RWPE1 (cell line): Measurements from ENCODE around the gene NDRG3.

Experiments
- CTCF ChIA-PET: fragments of 350-600 bp; sonication (Branson Sonifier 250); formaldehyde crosslinking; extraction: SDS; loops from one replicate; lab custom pipeline; 2021; lab: Yijun Ruan, JAX
- POLR2A ChIA-PET: fragments of 400-600 bp; formaldehyde crosslinking; extraction: SDS; loops from one replicate; lab custom pipeline; 2020; ENCODE audit warnings: antibody characterized with exemption; ENCODE audit not compliant: low non-redundant PET; lab: Yijun Ruan, JAX
- DNase-seq: peaks from one replicate; pipeline ENCODE4 v3.0.0; 2012; ENCODE audit warnings: low spot score
- H3K27ac ChIP-seq: fragments of 450-650 bp; 2 replicates; pipeline ENCODE4 v1.5.1; 2017
- TF ChIP-seq, protein P1 (sequence below): fragments of 450-650 bp; conservative IDR thresholded peaks from 2 replicates; pipeline ENCODE4 v1.5.1; 2017; ENCODE audit warnings: low read depth, mild to moderate bottlenecking

NDRG3 gene

DNA sequence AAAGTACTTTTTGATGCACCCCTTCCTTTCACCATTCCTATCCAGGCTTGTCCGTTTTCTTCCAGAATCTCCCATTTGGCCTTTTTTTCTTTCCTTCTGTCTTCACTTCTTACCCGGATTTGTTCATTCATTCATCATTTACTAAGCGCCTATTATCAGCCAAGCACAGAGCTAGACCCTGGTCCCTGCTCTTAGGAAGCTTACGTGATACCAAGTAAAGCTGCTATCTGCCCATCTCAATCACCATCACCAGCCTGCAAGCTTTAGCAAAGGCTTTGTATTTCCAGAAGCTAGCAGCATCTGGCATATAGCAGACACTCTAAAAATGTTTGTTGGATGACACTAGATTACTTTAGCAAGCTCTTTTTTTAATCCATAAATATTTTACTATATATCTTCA lies 4.8 kb downstream of the NDRG3 start:
- ChIA-PET CTCF (interaction anchor here (0.7 kb wide), 1 partner anchor 53 kb away, joined by 3 read pairs; no protein-coding TSS in a partner anchor), POLR2A (interaction anchor here (1.2 kb wide), 1 partner anchor 13 kb away, joined by 4 read pairs; no protein-coding TSS in a partner anchor)
- TF ChIP-seq, protein P1, sequence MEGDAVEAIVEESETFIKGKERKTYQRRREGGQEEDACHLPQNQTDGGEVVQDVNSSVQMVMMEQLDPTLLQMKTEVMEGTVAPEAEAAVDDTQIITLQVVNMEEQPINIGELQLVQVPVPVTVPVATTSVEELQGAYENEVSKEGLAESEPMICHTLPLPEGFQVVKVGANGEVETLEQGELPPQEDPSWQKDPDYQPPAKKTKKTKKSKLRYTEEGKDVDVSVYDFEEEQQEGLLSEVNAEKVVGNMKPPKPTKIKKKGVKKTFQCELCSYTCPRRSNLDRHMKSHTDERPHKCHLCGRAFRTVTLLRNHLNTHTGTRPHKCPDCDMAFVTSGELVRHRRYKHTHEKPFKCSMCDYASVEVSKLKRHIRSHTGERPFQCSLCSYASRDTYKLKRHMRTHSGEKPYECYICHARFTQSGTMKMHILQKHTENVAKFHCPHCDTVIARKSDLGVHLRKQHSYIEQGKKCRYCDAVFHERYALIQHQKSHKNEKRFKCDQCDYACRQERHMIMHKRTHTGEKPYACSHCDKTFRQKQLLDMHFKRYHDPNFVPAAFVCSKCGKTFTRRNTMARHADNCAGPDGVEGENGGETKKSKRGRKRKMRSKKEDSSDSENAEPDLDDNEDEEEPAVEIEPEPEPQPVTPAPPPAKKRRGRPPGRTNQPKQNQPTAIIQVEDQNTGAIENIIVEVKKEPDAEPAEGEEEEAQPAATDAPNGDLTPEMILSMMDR: no peak
- H3K27ac ChIP-seq: no peak overlapping the region
- no peak for DNase-seq

DNA sequence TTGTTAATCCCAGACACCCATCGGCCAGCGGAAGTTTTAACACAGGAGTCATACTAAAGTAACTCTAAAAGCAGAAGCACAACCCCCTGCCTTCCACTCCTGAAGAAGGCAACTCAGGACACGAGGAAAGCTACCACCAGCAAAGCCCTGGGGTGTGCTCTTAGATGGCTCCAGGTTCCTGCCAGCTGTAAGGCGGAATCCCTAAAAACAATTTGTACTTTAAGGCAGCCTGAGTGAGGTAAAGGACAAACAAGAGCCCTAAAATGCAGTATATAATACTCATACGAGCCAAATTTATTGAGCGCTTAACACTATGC lies 8.7 kb downstream of the NDRG3 start:
- ChIA-PET CTCF (no interaction called here), POLR2A (no interaction called here)
- TF ChIP-seq, protein P1: no peak
- no peak for DNase-seq
- no peak overlapping the region for H3K27ac ChIP-seq

DNA sequence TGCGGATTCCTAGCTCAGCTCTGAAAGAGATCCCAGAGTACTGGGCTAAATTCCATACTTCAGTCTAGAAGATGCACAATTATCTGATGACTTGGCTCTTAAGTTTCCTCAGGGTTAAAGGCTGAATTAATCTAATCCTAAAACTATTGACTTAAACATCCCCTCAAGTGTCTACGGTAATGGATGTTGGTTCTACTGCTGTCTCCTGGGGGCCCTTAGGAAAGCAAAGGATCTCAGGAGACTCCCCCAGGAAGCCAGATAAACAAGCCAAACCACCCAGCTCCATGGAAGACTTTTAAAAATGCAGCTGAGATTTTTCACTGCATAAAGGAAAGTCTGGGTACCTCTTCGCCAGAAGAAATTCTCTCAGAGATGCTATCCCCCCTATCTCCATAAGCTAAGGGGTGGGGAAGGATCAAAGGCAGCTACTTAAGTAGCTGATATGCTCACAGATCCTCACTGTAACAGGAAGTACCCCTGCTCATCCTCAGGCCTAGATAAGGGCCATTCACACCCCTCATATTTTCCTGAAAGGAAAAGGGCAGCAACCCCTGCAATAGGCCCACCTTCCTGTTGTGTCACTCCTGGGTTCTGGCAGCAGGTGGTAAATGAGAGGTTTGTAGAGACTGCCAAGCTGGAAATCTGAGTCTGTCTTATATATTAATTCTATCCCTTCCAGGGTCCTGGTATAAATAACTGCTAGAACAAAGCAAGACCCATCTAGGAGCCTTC lies 9.3 kb downstream of the NDRG3 start:
- ChIA-PET POLR2A (interaction anchor here (0.6 to 1.2 kb wide), 3 partner anchors 8 to 131 kb away, joined by 4 to 6 read pairs (median 5); partner anchors contain the start of genes NDRG3 and RAB5IF), CTCF (interaction anchor here (0.8 kb wide), 1 partner anchor 11 kb away, joined by 3 read pairs; no protein-coding TSS in a partner anchor)
- TF ChIP-seq, protein P1: no peak

DNA sequence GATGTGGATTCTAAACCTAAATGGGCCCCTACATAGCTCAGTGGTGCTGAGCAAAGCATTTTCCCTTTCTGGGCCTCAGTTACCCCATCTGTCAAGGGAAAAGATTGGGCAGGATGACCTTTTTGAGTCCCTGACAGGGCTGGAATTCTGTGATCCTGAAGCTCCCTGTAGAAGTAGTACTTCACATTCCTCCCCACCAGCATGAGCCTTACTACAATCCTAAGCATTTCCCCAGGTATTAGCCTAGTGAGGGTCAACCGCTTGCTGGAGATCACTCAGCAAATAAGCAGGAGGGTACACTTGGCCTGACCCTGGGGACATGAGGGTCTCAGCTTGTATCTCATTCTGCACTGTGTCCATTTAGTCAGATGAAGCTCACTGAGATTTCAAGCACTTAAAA lies 13.4 kb downstream of the NDRG3 start:
- no peak for DNase-seq
- ChIA-PET POLR2A (no interaction called here), CTCF (interaction anchor here (0.8 kb wide), 1 partner anchor 36 kb away, joined by 3 read pairs; no protein-coding TSS in a partner anchor)
- TF ChIP-seq, protein P1: no peak
- H3K27ac ChIP-seq: no peak overlapping the region

More for the DNA sequence above, 9.3 kb downstream of the NDRG3 start:
- no peak overlapping the region for H3K27ac ChIP-seq
- DNase-seq: no peak

DNA sequence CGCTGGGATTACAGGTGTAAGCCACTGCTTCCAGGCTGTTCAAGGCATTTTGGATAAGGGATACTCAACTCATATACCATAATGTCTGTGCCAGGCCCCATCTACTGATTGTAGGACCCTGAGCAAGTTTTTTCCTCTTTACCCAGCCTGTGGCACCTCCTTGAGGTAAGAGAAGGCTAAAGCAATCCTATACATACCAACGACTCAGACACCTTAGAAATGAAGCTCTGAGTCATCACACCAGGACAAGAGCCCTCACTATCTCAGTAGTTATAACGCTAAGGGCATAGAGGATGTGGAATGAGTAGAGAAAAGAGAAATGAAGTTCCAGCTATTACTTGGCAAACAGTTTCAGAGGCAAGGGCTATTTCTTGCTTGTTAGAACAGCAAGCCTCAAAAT lies 16.9 kb downstream of the NDRG3 start:
- POLR2A ChIA-PET: no interaction called here
- CTCF ChIA-PET: interaction anchor here (0.6 to 1.5 kb wide), 3 partner anchors 59 to 129 kb away, joined by 3 to 5 read pairs (median 4); no protein-coding TSS in a partner anchor
- TF ChIP-seq, protein P1: no peak
- peak; percentile 43 for DNase-seq
- no peak overlapping the region for H3K27ac ChIP-seq

DNA sequence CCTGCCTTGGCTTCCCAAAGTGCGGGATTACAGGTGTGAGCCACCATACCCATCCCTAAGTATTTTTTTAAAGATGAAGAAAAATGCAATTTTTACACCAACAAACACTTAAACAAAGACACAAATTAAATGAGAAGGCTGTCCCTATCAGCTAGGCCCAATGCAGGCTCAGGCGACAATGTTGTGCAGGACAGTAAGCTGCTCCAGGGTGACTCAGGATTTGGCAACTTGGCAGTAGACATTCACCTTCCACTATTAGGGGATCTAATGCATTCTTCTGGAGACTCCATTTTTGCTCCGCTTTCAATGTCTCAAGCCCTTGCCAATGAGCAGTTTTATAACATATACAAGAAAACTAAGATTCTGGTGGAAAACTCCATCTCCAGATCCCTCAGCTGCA lies 19.7 kb downstream of the NDRG3 start:
- TF ChIP-seq, protein P1: no peak
- no peak for DNase-seq
- ChIA-PET CTCF (no interaction called here), POLR2A (no interaction called here)
- no peak overlapping the region for H3K27ac ChIP-seq
